WTC11 (cell line): ENCODE data around the gene ZNF775.

Source experiments
- NFYB ChIP-seq: sonication (generic); formaldehyde crosslinking; conservative IDR thresholded peaks from 2 replicates; pipeline ENCODE4 v1.8.0; 2022; ENCODE audit warnings: low read depth, missing genetic modification reagents
- TP53 ChIP-seq: sonication (generic); formaldehyde crosslinking; IDR thresholded peaks from 2 replicates; pipeline ENCODE4 v1.8.1; 2023; ENCODE audit warnings: mild to moderate bottlenecking, missing genetic modification reagents
- TF ChIP-seq, protein P1 (sequence below): sonication (generic); formaldehyde crosslinking; IDR thresholded peaks from 2 replicates; pipeline ENCODE4 v1.8.1; 2022; ENCODE audit warnings: missing genetic modification reagents, borderline replicate concordance
- TF ChIP-seq, protein P2 (sequence below): fragments of 200-600 bp; IDR thresholded peaks from 2 replicates; pipeline ENCODE4 v1.8.0; 2022; ENCODE audit warnings: antibody characterized with exemption
- TF ChIP-seq, protein P3 (sequence below): sonication (generic); formaldehyde crosslinking; IDR thresholded peaks from 2 replicates; pipeline ENCODE4 v1.8.1; 2023; ENCODE audit warnings: mild to moderate bottlenecking, moderate library complexity, missing genetic modification reagents

DNA sequence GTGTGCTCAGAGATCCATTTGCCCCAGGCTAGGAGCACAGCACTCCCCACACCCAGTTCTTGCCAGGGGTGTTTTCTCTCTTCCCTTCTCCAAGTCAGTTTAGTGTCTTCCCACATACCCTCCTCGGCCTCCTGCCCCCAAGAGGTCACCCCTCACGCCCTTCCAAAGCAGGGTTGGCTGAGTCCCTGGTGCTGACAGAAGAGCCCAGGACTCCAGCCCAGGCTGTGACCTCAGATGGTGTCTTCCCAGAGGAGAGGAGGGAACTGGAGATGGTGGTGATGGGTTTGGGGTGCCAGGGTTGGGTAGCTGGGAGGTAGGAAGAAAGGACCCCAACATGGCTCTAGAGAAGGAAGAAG is 19.8 kb downstream of the ZNF775 start:
- TF ChIP-seq, protein P1, sequence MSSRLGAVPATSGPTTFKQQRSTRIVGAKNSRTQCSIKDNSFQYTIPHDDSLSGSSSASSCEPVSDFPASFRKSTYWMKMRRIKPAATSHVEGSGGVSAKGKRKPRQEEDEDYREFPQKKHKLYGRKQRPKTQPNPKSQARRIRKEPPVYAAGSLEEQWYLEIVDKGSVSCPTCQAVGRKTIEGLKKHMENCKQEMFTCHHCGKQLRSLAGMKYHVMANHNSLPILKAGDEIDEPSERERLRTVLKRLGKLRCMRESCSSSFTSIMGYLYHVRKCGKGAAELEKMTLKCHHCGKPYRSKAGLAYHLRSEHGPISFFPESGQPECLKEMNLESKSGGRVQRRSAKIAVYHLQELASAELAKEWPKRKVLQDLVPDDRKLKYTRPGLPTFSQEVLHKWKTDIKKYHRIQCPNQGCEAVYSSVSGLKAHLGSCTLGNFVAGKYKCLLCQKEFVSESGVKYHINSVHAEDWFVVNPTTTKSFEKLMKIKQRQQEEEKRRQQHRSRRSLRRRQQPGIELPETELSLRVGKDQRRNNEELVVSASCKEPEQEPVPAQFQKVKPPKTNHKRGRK (CRISPR knock-in tag) = no peak
- TF ChIP-seq, protein P2, sequence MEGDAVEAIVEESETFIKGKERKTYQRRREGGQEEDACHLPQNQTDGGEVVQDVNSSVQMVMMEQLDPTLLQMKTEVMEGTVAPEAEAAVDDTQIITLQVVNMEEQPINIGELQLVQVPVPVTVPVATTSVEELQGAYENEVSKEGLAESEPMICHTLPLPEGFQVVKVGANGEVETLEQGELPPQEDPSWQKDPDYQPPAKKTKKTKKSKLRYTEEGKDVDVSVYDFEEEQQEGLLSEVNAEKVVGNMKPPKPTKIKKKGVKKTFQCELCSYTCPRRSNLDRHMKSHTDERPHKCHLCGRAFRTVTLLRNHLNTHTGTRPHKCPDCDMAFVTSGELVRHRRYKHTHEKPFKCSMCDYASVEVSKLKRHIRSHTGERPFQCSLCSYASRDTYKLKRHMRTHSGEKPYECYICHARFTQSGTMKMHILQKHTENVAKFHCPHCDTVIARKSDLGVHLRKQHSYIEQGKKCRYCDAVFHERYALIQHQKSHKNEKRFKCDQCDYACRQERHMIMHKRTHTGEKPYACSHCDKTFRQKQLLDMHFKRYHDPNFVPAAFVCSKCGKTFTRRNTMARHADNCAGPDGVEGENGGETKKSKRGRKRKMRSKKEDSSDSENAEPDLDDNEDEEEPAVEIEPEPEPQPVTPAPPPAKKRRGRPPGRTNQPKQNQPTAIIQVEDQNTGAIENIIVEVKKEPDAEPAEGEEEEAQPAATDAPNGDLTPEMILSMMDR = no peak
- TF ChIP-seq, protein P3, sequence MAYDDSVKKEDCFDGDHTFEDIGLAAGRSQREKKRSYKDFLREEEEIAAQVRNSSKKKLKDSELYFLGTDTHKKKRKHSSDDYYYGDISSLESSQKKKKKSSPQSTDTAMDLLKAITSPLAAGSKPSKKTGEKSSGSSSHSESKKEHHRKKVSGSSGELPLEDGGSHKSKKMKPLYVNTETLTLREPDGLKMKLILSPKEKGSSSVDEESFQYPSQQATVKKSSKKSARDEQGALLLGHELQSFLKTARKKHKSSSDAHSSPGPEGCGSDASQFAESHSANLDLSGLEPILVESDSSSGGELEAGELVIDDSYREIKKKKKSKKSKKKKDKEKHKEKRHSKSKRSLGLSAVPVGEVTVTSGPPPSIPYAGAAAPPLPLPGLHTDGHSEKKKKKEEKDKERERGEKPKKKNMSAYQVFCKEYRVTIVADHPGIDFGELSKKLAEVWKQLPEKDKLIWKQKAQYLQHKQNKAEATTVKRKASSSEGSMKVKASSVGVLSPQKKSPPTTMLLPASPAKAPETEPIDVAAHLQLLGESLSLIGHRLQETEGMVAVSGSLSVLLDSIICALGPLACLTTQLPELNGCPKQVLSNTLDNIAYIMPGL = no peak
- TF ChIP-seq NFYB (CRISPR knock-in tag) = no peak
- TF ChIP-seq TP53 (CRISPR knock-in tag) = no peak
